GOT3 (cell line): ENCODE measurements around the gene TTPAL.
"Not testable (repeated sequence)": the region's sequence is repeated elsewhere in the genome, so short reads cannot be mapped to it uniquely, and the experiment has no call there.

Experiments
- DNase-seq: peaks from one replicate; lab custom pipeline; 2025; ENCODE audit warnings: mixed read lengths; lab: John Stamatoyannopoulos, UW

TTPAL gene

GRCh38 chr20:44468044-44468782, 7.5 kb upstream of the TTPAL start:
- DNase-seq: no peak

GRCh38 chr20:44470327-44470726, 5.3 kb upstream of the TTPAL start:
- DNase-seq: no peak

- DNase-seq: no peak
These were observed 4.2 kb upstream of the TTPAL start for GRCh38 chr20:44471481-44471882.

DNA sequence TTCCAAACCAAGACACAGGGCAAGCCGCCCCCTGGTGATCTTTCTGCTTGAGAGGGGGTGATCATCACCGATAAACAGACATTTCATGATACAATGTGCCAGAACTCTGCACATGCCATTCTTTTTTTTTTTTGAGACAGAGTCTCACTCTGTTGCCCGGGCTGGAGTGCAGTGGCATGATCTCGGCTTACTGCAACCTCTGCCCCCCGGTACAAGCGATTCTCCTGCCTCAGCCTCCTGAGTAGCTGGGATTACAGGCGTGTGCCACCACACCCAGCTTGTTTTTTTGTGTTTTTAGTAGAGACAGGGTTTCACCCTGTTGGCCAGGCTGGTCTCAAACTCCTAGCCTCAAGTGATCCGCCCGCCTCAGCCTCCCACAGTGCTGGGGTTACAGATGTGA, 3.4 kb upstream of the TTPAL start:
- DNase-seq: not testable (repeated sequence)

GRCh38 chr20:44475372-44475693, 341 bp upstream of the TTPAL start:
- no peak for DNase-seq

GRCh38 chr20:44477151-44477550, 1.5 kb downstream of the TTPAL start:
- no peak for DNase-seq

GRCh38 chr20:44478206-44478605, 2.5 kb downstream of the TTPAL start:
- DNase-seq: no peak

- DNase-seq: no peak
These were observed 4.0 kb downstream of the TTPAL start for GRCh38 chr20:44479643-44480042.

GRCh38 chr20:44480097-44480496, 4.4 kb downstream of the TTPAL start:
- no peak for DNase-seq

DNA sequence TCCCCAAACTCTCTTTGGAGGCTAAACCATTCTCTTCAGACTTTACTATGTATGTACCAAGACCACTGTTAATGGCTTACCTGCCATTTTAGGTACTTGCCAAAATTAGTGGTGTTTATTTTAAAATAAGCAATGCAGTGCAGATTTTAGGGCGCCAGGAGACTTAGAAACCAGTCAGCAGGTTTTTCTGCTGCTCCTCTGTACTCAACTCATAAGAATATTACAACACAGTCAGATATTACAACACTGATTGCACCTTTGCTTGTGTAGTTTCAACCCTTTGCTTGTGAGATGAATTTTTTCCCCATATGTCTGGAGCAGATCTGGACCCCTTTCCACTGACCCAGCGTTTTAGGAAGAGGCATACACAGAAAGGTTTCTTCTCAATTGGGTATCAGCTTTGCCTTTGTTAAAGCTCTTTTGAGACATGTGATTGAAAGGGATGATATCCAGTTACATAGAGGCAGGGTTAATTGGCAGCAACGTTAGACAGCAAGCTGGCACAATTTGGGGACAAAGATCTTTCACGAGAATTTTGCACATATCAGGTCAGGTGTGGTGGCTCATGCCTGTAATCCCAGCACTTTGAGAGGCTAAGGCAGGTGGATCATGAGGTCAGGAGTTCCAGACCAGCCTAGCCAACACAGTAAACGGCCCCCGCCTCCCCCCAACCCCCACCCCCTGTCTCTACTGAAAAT, 6.2 kb downstream of the TTPAL start:
- DNase-seq: no peak

DNA sequence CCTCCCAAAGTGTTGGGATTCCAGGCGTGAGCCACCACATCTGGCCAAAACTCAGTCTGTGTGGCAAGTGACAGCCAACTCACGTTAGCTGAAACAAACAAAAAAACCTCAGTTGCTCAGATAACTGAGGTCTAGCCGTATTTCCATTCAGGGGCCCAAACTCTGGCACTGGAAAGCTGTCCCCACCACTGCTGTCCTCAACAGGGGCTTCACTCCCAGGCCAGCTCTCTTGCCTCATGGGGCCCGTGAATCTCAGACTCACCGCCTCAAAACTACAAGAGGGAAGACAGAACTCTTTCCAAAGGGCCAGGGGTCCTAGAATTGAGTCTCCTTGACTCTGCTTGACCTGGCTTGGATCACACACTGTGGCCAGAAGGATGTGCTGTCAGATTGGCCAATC, 7.4 kb downstream of the TTPAL start:
- no peak for DNase-seq

- no peak for DNase-seq
These were observed 9.6 kb downstream of the TTPAL start for GRCh38 chr20:44485078-44485829.

- no peak for DNase-seq
These were observed 10.1 kb downstream of the TTPAL start for GRCh38 chr20:44485830-44486198.

- no peak for DNase-seq
These were observed 12.9 kb downstream of the TTPAL start for GRCh38 chr20:44488551-44488950.

GRCh38 chr20:44489223-44489622, 13.5 kb downstream of the TTPAL start:
- DNase-seq: no peak

- no peak for DNase-seq
These were observed 14.3 kb downstream of the TTPAL start for GRCh38 chr20:44489931-44490330.

- no peak for DNase-seq
These were observed 16.1 kb downstream of the TTPAL start for GRCh38 chr20:44491635-44492395.

GRCh38 chr20:44494266-44494665, 18.6 kb downstream of the TTPAL start:
- DNase-seq: no peak

DNA sequence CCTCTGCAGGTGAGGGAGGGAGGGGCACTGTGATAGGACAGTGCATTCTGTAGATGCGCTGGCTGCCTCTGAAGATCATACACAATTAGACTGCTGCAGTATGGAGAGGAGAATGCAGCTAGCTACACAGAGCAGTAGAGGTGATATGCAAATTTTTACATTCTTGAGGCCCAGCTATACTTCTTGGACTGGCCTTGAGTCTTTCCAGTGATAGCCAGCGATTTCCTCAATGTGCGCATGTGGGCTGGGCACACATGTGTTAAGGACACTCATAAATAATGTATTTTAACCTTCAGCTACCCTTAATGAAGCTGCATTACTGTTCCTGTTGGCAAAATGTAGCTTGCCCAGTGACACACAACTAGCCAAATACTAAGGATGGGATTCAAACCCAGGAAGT, 19.0 kb downstream of the TTPAL start:
- DNase-seq: no peak

DNA sequence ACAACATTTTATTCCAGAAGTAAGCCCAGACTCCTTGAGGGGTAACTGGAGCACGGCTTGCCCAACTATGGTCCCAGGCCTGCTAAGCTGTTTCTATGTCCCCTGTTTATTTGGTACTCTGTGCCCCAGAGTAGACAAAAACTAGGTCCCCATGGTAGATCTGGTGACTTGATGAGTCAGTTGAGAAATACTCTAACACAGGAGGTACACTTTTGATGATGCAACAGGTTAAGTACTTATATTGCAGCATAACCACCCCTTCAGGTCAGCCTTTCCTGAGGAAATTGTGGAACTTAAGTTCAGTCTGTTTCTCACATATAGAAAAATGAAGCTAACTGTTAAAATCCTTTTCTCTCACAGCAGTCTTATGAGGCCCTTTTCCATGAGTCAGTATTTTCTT, 19.6 kb downstream of the TTPAL start:
- no peak for DNase-seq

DNA sequence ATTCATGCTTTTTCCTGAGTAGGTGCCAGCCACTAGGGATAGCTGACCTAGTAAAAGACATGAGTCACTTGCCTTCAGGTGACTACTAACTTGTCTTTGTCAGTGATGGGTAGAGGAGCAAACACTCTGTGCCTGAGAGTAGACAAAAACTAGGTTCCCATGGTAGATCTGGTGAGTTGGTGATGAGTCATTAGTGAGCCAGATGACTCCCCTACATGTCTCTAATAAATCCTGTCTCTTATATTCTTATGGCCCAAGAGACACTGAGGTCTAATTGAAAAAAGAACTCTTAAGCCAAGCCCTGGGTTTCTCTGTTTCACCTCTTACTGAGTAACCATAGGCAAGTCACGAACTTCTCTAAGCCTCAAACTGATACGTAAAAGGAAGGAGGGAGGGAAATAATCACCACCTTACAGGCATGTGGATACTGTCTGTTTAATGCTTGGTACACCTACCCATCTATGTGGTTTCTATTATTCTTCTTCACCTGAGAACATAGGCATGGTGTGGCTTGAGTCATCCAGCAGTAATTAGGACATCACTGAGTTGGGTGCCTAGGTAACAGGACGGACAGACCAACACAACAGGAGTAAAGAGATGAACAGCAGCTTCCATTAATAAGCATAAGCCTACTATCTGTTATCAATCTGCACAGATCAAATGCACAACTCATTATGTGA, 20.3 kb downstream of the TTPAL start:
- DNase-seq: peak; percentile 15

GRCh38 chr20:44496976-44497375, 21.3 kb downstream of the TTPAL start:
- DNase-seq: no peak
